HG03442 (cell line): ENCODE results near the gene PTCD3.

ENCODE experiments used
- ATAC-seq: cut with Tn5 transposase; IDR thresholded peaks from one replicate; pipeline ENCODE4 v1.9.1; 2021; ENCODE audit warnings: mild to moderate bottlenecking, moderate library complexity; ENCODE audit not compliant: unreplicated experiment

The PTCD3 gene

DNA sequence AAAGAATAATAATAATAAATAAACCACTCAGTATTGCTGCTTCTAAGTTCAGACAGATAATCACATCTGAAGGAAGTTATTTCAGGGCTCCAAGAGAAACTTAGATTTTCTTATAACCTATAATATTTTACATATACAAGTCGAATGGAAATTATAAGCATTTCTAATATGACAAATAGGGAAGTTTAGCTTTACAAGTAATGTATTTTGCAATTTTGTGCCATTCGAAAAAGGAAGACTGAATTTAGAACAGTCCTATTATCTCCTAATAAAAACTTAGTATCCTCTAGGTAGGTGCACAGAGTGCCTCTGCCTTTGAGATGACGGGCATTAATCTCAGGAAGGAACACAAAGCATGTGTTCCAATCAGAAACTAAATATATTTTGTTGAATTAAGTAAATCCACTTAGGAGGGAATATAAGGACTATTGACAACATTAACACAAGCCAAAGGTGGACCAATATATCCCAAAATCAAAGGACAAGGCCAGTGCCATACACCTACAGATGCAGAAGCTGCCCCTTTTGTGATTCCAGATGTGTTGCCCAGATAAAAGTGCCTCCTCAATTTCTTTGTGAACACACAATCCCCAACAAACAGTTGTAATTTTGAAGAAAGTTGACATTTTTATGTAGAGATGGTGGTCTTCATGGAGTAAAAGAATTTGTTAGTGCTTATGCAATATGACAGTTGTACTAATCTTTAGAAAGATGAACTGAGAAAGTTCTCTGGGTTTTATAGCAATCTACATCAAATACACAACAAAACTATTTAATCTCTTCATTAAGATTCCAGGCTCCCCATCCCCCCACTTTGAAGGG, 36.6 kb downstream of the PTCD3 start:
- no peak for ATAC-seq

DNA sequence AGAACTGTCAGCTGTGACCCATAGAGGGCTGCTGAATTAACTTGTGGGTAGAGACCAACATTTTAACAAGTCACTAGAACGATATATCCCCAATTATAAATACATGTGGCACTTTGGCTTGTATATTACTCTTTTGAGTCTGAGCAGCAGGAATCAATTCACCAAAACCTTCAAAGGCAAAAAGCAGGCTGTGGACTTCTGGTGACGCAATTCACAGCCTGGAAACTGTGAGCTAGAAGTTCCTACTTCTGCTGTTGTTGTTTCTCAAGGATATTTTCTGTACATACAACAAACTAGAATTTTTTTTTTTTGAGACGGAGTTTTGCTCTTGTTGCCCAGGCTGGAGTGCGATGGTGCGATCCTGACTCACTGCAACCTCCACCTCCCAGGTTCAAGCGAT, 37.3 kb downstream of the PTCD3 start:
- ATAC-seq: no peak

DNA sequence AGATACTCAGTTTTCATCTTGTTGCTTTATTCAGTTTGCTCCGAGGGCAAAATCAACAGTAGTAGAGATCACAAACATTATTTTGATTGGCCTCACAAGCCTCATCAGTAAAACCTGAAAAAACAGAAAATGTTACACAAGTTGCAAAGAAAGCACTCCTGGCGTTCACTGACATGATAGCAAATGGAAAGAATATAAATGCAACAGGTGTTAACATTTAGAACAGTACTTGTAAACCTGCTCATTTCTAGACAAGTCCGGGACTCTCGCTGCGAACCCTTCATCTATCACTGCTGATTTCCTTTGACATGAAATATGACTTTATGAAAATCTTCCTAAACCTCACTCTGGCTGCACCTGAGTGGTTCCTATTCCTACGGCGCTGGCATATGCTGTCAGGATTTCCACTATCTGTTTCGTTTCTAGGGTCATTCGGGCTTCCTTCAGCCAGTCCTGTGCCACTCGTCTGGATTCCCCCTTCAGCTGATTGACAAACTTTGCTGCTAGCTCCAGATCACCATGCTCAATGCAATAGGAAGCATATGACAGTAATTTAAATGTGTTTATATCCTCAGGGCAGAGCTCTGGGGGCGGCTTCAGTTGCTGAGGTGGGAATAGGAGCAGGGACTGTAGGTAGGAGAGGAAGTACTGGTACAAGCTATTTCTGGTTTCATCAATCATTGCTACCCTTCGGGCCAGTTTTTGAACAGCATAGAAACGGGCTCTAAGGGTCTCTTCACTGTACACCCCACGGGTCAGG, 38.1 kb downstream of the PTCD3 start:
- no peak for ATAC-seq

DNA sequence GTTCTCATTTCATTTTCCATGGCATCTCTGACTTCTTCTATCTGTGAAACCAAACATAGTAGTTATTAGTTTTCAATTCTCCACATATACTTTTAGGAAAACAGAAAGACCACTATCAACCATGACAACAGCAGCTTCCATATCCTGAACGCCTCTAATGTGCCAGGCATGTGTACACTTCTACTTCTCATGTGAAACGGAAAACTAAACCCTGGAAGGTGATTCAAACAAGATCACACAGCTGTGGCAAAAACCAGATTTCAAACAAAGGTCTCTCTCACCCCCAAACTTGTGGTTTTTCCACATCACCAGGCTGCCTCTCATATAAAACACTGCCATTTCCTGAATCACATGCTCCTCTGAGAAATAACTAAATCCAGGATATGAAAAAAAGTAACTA, 41.8 kb downstream of the PTCD3 start:
- no peak for ATAC-seq

DNA sequence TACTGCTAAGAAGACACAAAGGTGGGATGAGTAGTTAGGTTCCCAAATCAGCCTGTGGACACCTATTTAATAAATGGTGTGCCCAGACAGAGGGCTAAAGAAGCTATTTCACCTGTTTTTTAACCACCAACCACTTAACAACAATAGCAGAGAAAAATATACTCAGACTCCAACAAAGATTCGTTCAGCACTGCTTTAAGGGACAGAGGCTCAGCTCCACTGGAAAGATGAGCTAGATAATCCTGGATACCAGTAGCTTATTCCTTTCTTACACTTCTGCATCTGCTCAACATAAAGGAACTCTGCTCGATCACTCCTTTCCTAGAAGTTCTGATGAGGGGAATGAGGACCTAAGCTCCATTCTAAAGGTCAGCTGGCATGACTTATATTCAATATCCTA, 44.5 kb downstream of the PTCD3 start:
- ATAC-seq: no peak

DNA sequence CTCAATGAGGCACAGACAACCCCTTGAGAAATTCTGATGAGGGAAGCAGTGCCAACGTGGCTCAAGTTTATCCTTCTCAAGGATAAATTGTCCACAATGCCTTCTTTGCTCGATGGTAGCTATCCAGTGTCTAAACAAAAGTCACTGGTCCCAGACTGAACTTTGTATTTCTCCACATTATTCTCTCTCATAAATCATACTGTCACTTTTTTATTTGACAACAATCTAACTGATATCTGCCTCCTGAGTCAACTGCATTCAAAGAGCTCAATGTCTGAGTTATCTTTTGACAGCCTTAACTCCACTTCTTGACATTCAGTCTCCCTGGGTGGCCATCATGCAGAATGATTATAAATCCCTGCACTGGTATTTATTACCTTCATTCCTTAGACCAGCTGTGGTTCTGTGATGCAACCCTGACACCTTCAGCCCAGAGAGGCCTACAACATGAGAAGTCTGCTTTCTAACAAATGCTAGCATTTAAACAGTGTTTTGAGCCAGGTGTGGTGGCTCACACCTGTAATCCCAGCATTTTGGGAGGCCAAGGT, 51.0 kb downstream of the PTCD3 start:
- ATAC-seq: no peak

DNA sequence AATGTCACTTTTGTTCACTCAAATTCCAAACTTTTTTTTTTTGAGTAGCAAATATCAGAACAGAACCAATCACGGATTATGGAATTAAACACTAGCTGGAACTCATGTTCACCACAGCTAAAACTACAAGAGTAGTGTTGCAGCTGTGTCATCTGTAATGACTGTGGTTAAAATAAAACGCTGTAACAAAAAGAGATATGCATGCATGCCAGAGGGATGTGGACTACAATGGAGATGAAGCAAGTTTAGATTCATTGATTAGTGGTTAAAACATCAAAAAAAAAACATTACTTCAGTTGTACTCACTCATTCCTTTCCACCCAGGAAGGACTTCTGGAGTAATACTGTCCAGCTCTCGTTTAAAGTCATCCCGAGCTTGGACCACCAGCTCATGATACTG, 52.3 kb downstream of the PTCD3 start:
- ATAC-seq: no peak

DNA sequence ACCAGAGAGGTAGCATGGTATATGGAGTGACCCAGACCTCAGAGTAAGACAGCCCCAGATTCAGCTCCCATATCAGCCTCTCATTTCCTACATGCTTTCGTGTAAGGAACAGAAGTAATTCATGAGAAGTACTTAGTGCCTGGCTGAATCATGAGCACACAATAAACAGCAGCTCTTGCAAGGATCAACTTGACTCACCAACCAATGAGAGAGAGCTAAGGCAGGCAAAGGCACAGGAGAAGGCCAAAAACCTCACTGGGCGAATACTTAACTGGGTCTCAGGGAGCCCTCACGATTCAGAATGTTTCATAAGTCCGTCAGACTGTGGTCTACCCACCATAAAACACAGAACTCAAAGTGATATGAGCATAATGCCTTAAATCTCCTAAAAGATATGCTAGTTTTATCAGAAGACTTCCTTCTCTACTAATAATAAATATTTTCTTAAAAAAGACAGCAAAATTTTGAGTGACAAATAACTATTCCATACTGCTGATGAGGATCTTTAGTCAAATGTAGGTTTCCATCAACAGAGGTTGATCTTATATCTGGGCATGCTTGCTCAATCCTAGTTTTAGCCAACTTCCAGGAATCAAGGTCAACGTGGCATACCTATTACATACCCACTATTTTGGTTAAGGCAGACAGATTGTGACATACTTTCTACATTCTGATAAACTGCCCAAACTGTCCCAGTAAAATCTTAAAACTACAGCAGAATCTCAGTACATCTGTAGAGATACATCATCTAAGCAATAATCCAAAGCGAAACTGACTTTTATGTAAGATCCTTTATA, 54.3 kb downstream of the PTCD3 start:
- no peak for ATAC-seq

DNA sequence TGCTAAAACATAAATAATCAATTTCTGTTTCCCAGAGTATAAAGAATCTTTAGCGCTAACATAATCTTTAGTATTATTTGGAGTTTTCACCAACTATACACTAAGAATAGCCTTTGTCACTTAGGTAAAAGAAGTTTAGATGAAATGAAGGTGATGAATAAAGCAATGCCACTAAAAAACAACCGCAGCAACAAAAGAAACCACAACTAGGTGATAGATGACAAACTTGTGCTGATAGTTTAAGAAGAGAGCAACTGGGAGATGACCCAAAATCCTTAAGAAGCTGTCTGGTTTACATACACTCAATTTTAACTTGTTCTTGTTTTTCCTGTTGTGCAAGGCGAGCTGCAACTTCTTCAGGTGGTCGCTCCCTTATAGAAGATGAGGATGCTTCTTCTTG, 64.4 kb downstream of the PTCD3 start:
- ATAC-seq: no peak

DNA sequence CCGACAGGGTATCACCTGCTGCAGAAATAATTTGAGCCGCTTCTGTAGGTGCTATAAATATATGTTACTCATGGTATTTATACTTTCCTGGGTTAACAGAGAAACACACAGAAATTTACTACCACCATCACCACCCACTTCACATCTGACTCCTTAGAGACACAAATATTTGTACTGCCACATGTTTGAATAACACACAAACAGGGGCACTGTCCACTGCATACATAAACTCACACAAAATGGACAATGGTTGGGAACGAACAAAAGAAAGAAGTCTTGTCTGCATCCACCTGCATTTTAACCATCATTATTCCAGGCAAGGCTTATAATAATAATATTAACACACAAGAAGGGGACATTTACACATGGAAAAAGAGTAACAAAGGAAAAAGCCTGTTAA, 65.3 kb downstream of the PTCD3 start:
- no peak for ATAC-seq

DNA sequence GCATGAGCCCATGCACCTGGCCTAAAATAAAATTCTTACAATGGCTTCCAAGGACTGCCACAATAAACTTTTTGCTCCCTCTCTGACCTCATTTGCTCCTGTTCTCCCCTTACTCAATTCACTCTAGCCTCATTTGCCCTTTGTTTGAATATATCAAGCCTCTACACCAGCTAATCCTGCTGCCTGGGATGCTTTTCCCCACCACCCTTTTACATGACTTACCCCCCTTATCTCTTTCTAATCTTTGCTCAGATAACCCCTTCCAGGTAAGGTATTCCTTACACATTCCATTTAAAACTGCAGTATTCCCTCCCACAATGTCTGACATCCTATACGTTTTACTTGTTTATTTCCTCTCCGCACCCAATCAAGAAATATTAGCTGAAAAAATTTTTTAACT, 66.6 kb downstream of the PTCD3 start:
- ATAC-seq: no peak

DNA sequence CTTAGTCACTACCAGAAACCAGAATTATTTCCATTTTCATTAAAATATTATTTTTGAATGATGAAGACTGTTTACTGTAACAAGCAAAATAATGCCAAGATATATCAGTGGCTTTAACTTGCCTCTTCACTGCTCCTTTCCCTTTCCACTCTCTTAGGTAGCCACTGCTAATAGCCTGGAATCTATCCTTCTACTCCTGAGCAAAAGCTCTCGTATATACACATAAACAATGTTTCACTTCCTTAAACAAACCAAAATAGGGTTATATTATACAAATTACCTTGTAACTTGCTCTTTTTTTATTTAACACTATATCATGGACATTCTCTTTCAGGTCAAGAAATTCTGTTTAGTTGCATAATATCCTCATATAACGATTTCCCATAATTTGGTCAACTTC, 68.4 kb downstream of the PTCD3 start:
- ATAC-seq: no peak

DNA sequence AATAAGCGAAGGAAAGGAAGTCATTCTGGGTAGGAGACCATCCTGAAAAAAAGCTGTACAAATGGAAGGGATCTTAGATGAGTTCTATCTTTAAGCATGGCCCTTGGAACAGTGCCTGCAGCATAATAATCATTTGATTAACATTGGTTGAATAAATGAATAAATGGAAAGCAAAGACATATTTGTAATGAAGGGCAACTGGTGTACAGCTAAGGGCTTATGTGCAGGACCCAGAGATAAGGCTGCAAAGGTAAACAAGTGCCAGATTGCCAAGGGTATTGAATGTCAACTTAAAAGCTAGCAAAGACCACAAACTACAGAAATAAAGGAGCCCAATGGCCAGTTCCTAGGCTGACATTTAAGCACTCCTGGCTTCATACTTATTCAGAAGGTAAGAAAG, 69.8 kb downstream of the PTCD3 start:
- ATAC-seq: no peak

DNA sequence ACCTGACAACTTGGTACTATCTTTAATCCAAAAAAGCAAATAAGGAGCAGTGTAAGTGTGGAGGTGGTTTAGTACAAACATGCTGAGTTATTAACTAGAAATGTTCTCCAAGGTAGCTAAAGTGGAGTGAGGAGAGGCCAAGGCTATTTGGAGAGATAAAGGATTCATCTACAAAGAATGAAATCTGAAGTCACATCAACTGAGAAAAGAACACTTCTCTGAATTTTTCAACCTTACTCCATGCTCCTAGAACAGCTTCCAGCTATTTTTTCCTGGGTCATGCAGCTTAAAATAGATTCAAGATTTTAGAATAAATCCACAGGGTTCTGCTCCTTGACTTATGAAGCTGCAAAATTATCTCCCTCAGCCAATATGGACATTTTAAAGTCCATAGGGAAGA, 70.6 kb downstream of the PTCD3 start:
- no peak for ATAC-seq

DNA sequence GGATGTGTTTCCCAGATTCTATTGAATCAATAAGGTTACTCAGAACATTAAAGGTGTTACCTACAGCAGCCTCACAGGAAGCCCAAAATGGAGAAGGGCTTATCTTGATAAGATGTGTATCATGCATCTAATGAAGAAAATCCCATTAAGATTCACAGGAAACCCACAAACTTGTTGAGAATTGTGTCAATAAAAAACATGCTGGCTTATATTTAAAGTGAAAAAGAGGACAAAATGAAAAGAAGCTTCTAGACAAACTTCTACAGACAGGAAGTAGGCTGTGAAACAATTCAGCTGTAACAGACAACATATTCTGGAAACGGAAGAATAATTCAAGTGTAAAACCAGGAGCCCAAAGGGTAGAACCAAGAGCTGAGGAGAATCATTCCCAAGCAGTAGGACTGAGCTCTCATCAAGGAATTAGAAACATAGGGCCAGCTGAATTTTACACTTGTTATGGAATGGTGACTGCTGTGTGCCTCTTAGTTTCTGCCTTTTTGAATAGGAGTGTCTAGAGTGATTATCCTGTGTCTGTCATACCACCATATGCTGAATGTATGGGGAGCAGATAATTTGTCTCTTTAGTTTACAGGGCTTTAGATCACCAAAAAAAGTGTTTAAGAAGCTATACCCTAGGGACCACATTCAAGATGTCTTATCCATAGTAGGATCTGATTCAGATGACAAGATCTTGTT, 79.6 kb downstream of the PTCD3 start:
- ATAC-seq: no peak

DNA sequence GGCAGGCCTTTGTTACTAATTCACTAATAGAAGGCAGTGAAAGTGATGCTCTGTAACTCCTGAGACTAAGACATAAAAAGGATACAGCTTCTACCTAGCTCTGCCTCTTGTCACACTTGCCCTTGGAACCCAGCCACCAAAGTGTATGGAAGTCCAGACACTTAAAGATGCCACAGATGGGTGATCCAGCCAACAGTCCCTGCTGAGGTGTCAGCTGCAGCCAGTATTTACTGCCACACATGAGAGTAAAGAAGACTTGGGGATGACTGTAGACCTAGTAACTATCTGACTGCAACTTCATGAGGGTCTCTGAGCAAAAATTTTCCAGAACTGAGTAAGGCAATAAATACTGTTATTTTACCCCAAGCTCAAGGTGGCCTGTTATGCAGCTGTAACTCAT, 80.4 kb downstream of the PTCD3 start:
- no peak for ATAC-seq

DNA sequence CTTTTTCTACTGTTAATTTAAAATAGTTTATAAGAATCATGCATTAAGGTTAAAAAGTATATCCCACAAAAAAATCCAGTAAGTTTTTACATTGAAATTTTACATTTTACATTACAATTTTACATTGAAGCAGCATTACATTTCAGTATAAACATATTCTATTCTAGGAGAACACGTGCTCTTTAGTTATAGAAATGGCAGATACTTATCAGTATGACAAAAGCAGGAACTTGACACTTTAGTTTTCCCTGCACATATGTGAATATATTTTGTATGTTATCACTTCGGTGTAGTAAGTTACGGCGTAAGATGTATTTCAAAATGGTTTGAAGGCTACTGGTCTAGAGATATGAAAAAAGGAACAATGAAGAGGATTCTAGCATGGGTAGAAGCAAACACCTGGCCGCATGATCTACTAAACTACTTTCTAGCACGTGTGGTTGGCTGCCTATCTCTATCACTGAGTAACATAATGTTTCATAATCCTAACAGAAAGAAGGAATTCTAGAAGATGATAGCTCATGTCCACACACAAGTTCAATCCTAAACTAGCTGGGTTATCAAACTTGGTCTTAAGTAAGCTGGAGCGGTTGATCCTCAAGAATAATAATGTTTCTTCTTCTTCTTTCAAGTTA, 83.9 kb downstream of the PTCD3 start:
- ATAC-seq: no peak
